C4-2B (cell line): ENCODE data around the gene TRIM66.

Source experiments
- CTCF ChIP-seq: fragments of 450-650 bp; conservative IDR thresholded peaks from 2 replicates; pipeline ENCODE4 v1.5.1; 2017; ENCODE audit warnings: mild to moderate bottlenecking
- ZFX ChIP-seq: fragments of 450-650 bp; IDR thresholded peaks from 2 replicates; pipeline ENCODE4 v1.6.1; 2017

GRCh38 chr11:8587915-8588314 is 94.5 kb downstream of the TRIM66 start:
- no peak for TF ChIP-seq CTCF
- TF ChIP-seq ZFX = no peak
